ENCODE data around the gene EPHB3. TPM values are rescaled to one million over a fixed set of nuclear protein-coding genes. Genes with fewer than 3 reads are reported as not detected.

The EPHB3 gene
- total and polyA plus RNA-seq, 2 of the 4 experiments (the other 2 are of a cell fraction): 0.72 to 2.9 TPM

GRCh38 chr3:184543256-184543655 lies 18.3 kb upstream of the EPHB3 start:
- Histone ChIP-seq H3K4me2 (ENCODE audit: low read depth, low read length) (no peak overlapping the region), H3K4me1 (ENCODE audit: control insufficient read depth, insufficient read depth, low read length) (no peaks in the 10 kb centered on the region), H2AK5ac (ENCODE audit: low read depth, low read length) (no peak overlapping the region), H4K20me1 (ENCODE audit: insufficient read depth, low read length) (no peaks in the 10 kb centered on the region), H4K91ac (ENCODE audit: insufficient read depth, low read depth, low read length) (no peak overlapping the region), H2BK5ac (ENCODE audit: low read depth, low read length, poor library complexity, severe bottlenecking) (no peak overlapping the region), H3K9me1 (ENCODE audit: insufficient read depth, low read length) (no peaks in the 10 kb centered on the region), H3K27ac (ENCODE audit: insufficient read depth, low read length) (no peak overlapping the region), H2AFZ (replicated peaks; ENCODE audit: low read length, poor library complexity) (no peak overlapping the region), H3K27me3 (ENCODE audit: control insufficient read depth, insufficient read depth, low read length) (peaks cover 59% of the 10 kb centered on the region), H2BK20ac (ENCODE audit: low read depth, low read length) (no peak overlapping the region), H3K79me1 (ENCODE audit: low read depth in 1 of 2, low read length in 2 of 2) (no peaks in the 10 kb centered on the region), H3K14ac (replicated peaks; ENCODE audit: low read depth, low read length) (no peak overlapping the region), H2BK15ac (ENCODE audit: low read depth, low read length) (no peak overlapping the region), H3K18ac (ENCODE audit: low read depth, low read length) (no peak overlapping the region), H3K9me3 (ENCODE audit: control insufficient read depth, insufficient read depth, low read length) (no peaks in the 10 kb centered on the region), H3K56ac (ENCODE audit: extremely low read depth, insufficient read depth, low read length) (no peak overlapping the region), H4K5ac (ENCODE audit: low read depth, low read length) (no peak overlapping the region), H3K23ac (ENCODE audit: low read depth, low read length) (no peak overlapping the region), H2AK9ac (replicated peaks; ENCODE audit: low read depth, low read length, poor library complexity) (no peak overlapping the region), H3K9ac (ENCODE audit: low read depth, low read length) (no peak overlapping the region), H3K4ac (ENCODE audit: low read depth, low read length) (no peak overlapping the region), H3K36me3 (ENCODE audit: control insufficient read depth, insufficient read depth, low read length) (no peaks in the 10 kb centered on the region), H2BK120ac (ENCODE audit: low read depth, low read length) (no peak overlapping the region), H3K4me3 (ENCODE audit: insufficient read depth, low read depth, low read length) (no peak overlapping the region), H4K8ac (ENCODE audit: low read depth in 2 of 2, low read length in 2 of 2) (no peak overlapping the region)
- TF ChIP-seq CHD1 (IDR thresholded peaks at IDR 0.05; ENCODE audit: low read depth, low read length): no peak
- no peak for TF ChIP-seq CEBPB (IDR thresholded peaks at IDR 0.05; ENCODE audit: low read depth, low read length)
- no peak for TF ChIP-seq FOS (IDR thresholded peaks at IDR 0.05; ENCODE audit: low read depth, low read length)
- no peak for TF ChIP-seq MXI1 (IDR thresholded peaks at IDR 0.05; ENCODE audit: borderline replicate concordance, low read depth, low read length)
- no peak for TF ChIP-seq POLR2A (IDR thresholded peaks at IDR 0.05; ENCODE audit: low read depth, low read length)
- no peak for TF ChIP-seq RAD21 (IDR thresholded peaks at IDR 0.05; ENCODE audit: low read length)
- TF ChIP-seq, protein P1, sequence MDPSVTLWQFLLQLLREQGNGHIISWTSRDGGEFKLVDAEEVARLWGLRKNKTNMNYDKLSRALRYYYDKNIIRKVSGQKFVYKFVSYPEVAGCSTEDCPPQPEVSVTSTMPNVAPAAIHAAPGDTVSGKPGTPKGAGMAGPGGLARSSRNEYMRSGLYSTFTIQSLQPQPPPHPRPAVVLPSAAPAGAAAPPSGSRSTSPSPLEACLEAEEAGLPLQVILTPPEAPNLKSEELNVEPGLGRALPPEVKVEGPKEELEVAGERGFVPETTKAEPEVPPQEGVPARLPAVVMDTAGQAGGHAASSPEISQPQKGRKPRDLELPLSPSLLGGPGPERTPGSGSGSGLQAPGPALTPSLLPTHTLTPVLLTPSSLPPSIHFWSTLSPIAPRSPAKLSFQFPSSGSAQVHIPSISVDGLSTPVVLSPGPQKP (IDR thresholded peaks at IDR 0.05; ENCODE audit: borderline replicate concordance, low read depth, low read length): no peak
- TF ChIP-seq BHLHE40 (IDR thresholded peaks at IDR 0.05; ENCODE audit: low read depth, low read length): no peak
- TF ChIP-seq SMC3 (IDR thresholded peaks at IDR 0.05; ENCODE audit: low read depth, low read length): no peak
- TF ChIP-seq NFE2L2 (IDR thresholded peaks at IDR 0.05; ENCODE audit: low read depth, low read length): no peak
- TF ChIP-seq, protein P2, sequence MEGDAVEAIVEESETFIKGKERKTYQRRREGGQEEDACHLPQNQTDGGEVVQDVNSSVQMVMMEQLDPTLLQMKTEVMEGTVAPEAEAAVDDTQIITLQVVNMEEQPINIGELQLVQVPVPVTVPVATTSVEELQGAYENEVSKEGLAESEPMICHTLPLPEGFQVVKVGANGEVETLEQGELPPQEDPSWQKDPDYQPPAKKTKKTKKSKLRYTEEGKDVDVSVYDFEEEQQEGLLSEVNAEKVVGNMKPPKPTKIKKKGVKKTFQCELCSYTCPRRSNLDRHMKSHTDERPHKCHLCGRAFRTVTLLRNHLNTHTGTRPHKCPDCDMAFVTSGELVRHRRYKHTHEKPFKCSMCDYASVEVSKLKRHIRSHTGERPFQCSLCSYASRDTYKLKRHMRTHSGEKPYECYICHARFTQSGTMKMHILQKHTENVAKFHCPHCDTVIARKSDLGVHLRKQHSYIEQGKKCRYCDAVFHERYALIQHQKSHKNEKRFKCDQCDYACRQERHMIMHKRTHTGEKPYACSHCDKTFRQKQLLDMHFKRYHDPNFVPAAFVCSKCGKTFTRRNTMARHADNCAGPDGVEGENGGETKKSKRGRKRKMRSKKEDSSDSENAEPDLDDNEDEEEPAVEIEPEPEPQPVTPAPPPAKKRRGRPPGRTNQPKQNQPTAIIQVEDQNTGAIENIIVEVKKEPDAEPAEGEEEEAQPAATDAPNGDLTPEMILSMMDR (conservative IDR thresholded peaks at IDR 0.05; ENCODE audit: low read depth, low read length): no peak
- no peak for TF ChIP-seq RFX5 (IDR thresholded peaks at IDR 0.05; ENCODE audit: low read depth, low read length)
- TF ChIP-seq, protein P3, sequence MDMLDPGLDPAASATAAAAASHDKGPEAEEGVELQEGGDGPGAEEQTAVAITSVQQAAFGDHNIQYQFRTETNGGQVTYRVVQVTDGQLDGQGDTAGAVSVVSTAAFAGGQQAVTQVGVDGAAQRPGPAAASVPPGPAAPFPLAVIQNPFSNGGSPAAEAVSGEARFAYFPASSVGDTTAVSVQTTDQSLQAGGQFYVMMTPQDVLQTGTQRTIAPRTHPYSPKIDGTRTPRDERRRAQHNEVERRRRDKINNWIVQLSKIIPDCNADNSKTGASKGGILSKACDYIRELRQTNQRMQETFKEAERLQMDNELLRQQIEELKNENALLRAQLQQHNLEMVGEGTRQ (IDR thresholded peaks at IDR 0.05; ENCODE audit: low read depth, low read length): no peak
- TF ChIP-seq MAZ (IDR thresholded peaks at IDR 0.05; ENCODE audit: borderline replicate concordance, low read depth, low read length): no peak
- TF ChIP-seq MAFK (IDR thresholded peaks at IDR 0.05; ENCODE audit: low read depth, low read length): no peak
- no peak for TF ChIP-seq RCOR1 (IDR thresholded peaks at IDR 0.05; ENCODE audit: insufficient replicate concordance, low read length)
- dilution Hi-C loops (cut with HindIII; ENCODE audit: low sequenced_read_pairs, unreplicated experiment) (loop anchor here (25.0 kb wide), 1 partner anchor 181 kb away; the partner anchor contains the start of genes CLCN2 and POLR2H), intact Hi-C loops (cut with micrococcal nuclease) (no loop called here), in situ Hi-C loops (cut with MboI; ENCODE audit: low sequenced_read_pairs) (no loop called here)
- no peak for ATAC-seq (ENCODE audit: low read depth)
- BruUV-seq (replicated peaks): no TSS peak
- POLR2A ChIA-PET (ENCODE audit: unreplicated experiment): no interaction called here
- WGBS, 2 experiments (ENCODE audit: extremely low coverage in 2 of 2, insufficient read length in 1 of 2): no CpG with 5 or more reads among the region's 6 CpGs
- CTCF ChIA-PET: interaction anchor here (1.1 to 2.1 kb wide), 2 partner anchors 168 to 172 kb away, joined by 3 to 10 read pairs; no protein-coding TSS in a partner anchor
- no peak for DNase-seq
